IMR-90 (cell line): Measurements from ENCODE around the gene KCNS1.
"Not testable (repeated sequence)": the region's sequence is repeated elsewhere in the genome, so short reads cannot be mapped to it uniquely, and the experiment has no call there.

ENCODE experiments used
- BHLHE40 ChIP-seq: fragments of 150-350 bp; IDR thresholded peaks from 2 replicates; pipeline ENCODE4 v1.6.1; 2016; ENCODE audit warnings: mild to moderate bottlenecking, low read depth, low read length
- CEBPB ChIP-seq: IDR thresholded peaks from 2 replicates; pipeline ENCODE4 v1.6.1; 2012; ENCODE audit warnings: low read depth, low read length, improper control_type of control experiment
- FOS ChIP-seq: fragments of 150-350 bp; IDR thresholded peaks from 2 replicates; pipeline ENCODE4 v1.6.1; 2016; ENCODE audit warnings: low read depth, low read length
- MAFK ChIP-seq: IDR thresholded peaks from 2 replicates; pipeline ENCODE4 v1.6.1; 2012; ENCODE audit warnings: low read depth, low read length, improper control_type of control experiment
- MAZ ChIP-seq: IDR thresholded peaks from 2 replicates; pipeline ENCODE4 v1.6.1; 2012; ENCODE audit warnings: low read depth, mild to moderate bottlenecking, low read length, improper control_type of control experiment, moderate library complexity, borderline replicate concordance
- MXI1 ChIP-seq: IDR thresholded peaks from 2 replicates; pipeline ENCODE4 v1.6.1; 2012; ENCODE audit warnings: low read depth, mild to moderate bottlenecking, low read length, moderate library complexity, borderline replicate concordance
- POLR2A ChIP-seq: IDR thresholded peaks from 2 replicates; pipeline ENCODE4 v1.6.1; 2012; ENCODE audit warnings: mild to moderate bottlenecking, low read depth, low read length
- RAD21 ChIP-seq: IDR thresholded peaks from 2 replicates; pipeline ENCODE4 v1.6.1; 2012; ENCODE audit warnings: low read length, improper control_type of control experiment
- RCOR1 ChIP-seq: IDR thresholded peaks from 2 replicates; pipeline ENCODE4 v1.6.1; 2012; ENCODE audit warnings: mild to moderate bottlenecking, low read length, improper control_type of control experiment; ENCODE audit not compliant: insufficient replicate concordance
- RFX5 ChIP-seq: IDR thresholded peaks from 2 replicates; pipeline ENCODE4 v1.8.0; 2012; ENCODE audit warnings: low read depth, mild to moderate bottlenecking, low read length, moderate library complexity
- SMC3 ChIP-seq: fragments of 150-350 bp; IDR thresholded peaks from 2 replicates; pipeline ENCODE4 v1.6.1; 2016; ENCODE audit warnings: low read depth, mild to moderate bottlenecking, antibody characterized with exemption, low read length, moderate library complexity
- TF ChIP-seq, protein P1 (sequence below): fragments of 150-350 bp; IDR thresholded peaks from 2 replicates; pipeline ENCODE4 v1.6.1; 2016; ENCODE audit warnings: low read depth, mild to moderate bottlenecking, low read length, moderate library complexity, borderline replicate concordance
- TF ChIP-seq, protein P2 (sequence below): conservative IDR thresholded peaks from 2 replicates; pipeline ENCODE4 v1.5.1; 2012; ENCODE audit warnings: mild to moderate bottlenecking, low read depth, low read length, improper control_type of control experiment
- TF ChIP-seq, protein P3 (sequence below): fragments of 150-350 bp; IDR thresholded peaks from 2 replicates; pipeline ENCODE4 v1.6.1; 2017; ENCODE audit warnings: mild to moderate bottlenecking, antibody characterized with exemption, low read length, low read depth

DNA sequence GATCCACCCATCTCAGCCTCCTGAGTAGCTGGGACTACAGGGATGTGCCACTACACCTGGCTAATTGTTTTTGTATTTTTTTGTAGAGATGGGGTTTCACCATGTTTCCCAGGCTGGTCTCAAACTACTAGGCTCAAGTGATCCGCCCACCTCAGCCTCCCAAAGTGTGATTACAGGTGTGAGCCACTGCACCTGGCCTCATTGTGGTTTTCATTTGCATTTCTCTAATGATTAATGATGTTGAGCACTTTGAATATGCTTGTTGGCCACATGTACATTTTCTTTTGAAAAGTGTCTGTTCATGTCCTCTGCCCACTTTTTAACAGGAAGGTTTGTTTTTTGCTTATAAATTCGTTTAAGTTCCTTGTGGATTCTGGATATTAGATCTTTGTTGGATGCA is 37.8 kb downstream of the KCNS1 start:
- TF ChIP-seq, protein P1, sequence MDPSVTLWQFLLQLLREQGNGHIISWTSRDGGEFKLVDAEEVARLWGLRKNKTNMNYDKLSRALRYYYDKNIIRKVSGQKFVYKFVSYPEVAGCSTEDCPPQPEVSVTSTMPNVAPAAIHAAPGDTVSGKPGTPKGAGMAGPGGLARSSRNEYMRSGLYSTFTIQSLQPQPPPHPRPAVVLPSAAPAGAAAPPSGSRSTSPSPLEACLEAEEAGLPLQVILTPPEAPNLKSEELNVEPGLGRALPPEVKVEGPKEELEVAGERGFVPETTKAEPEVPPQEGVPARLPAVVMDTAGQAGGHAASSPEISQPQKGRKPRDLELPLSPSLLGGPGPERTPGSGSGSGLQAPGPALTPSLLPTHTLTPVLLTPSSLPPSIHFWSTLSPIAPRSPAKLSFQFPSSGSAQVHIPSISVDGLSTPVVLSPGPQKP: not testable (repeated sequence)
- TF ChIP-seq, protein P2, sequence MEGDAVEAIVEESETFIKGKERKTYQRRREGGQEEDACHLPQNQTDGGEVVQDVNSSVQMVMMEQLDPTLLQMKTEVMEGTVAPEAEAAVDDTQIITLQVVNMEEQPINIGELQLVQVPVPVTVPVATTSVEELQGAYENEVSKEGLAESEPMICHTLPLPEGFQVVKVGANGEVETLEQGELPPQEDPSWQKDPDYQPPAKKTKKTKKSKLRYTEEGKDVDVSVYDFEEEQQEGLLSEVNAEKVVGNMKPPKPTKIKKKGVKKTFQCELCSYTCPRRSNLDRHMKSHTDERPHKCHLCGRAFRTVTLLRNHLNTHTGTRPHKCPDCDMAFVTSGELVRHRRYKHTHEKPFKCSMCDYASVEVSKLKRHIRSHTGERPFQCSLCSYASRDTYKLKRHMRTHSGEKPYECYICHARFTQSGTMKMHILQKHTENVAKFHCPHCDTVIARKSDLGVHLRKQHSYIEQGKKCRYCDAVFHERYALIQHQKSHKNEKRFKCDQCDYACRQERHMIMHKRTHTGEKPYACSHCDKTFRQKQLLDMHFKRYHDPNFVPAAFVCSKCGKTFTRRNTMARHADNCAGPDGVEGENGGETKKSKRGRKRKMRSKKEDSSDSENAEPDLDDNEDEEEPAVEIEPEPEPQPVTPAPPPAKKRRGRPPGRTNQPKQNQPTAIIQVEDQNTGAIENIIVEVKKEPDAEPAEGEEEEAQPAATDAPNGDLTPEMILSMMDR: not testable (repeated sequence)
- not testable (repeated sequence) for TF ChIP-seq MAZ, POLR2A, SMC3, MAFK, RAD21, BHLHE40, RCOR1, CEBPB, FOS, MXI1, RFX5
- TF ChIP-seq, protein P3, sequence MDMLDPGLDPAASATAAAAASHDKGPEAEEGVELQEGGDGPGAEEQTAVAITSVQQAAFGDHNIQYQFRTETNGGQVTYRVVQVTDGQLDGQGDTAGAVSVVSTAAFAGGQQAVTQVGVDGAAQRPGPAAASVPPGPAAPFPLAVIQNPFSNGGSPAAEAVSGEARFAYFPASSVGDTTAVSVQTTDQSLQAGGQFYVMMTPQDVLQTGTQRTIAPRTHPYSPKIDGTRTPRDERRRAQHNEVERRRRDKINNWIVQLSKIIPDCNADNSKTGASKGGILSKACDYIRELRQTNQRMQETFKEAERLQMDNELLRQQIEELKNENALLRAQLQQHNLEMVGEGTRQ: not testable (repeated sequence)
